ENCODE measurements around the gene ATP2B2.

GRCh38 chr3:10405816-10406215 is 99.6 kb downstream of the ATP2B2 start:
- no peak for TF ChIP-seq POLR2A (IDR thresholded peaks at IDR 0.05)
- TF ChIP-seq, protein P1, sequence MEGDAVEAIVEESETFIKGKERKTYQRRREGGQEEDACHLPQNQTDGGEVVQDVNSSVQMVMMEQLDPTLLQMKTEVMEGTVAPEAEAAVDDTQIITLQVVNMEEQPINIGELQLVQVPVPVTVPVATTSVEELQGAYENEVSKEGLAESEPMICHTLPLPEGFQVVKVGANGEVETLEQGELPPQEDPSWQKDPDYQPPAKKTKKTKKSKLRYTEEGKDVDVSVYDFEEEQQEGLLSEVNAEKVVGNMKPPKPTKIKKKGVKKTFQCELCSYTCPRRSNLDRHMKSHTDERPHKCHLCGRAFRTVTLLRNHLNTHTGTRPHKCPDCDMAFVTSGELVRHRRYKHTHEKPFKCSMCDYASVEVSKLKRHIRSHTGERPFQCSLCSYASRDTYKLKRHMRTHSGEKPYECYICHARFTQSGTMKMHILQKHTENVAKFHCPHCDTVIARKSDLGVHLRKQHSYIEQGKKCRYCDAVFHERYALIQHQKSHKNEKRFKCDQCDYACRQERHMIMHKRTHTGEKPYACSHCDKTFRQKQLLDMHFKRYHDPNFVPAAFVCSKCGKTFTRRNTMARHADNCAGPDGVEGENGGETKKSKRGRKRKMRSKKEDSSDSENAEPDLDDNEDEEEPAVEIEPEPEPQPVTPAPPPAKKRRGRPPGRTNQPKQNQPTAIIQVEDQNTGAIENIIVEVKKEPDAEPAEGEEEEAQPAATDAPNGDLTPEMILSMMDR (IDR thresholded peaks at IDR 0.05): no peak

Data from transverse colon (tissue), 3 donors.